ENCODE data around the gene UBAC2.
"Not testable (repeated sequence)": the region's sequence is repeated elsewhere in the genome, so short reads cannot be mapped to it uniquely, and the experiment has no call there.

The UBAC2 gene

DNA sequence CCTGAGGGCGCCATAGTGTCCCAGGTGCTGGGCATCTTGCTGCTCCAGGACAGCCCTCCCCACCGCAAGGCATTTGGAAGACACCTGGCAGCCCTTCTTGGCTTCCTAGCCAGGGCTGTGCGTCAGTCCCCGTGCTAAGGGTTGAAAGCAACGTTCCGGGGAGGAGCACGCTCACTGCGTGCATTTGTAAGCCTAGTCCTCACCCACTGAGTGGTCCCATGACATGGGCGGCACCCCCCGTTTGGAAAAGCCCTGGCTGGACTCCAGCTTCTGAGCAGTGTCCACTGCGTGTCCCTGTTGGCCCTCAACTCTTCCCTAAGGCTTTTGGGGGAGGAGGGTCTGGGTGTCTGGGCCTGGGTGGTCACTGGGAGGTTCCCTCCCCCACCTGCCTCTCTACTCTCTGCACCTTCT, 182.9 kb downstream of the UBAC2 start:
- DNase-seq, result peak; percentile 41

DNA sequence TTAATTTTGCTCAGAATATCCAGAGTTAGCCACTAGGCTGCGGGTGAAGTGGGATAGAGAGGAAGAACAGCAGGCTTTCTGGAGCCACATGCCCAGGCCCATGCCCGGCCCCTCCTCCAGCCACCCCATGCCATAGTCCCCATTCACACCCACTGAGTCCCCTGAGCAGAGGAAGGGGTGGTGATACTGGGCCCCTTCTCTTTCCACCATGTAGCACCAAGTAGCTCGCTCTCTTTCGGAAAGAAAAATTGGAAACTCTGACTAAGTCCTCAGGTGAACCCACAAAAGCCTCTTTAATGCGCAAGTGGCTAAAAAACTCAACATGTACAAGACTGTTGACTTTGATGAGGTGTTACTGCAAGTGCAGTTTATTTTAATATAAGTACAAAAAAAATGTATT, 183.3 kb downstream of the UBAC2 start:
- DNase-seq, result peak; percentile 30

DNA sequence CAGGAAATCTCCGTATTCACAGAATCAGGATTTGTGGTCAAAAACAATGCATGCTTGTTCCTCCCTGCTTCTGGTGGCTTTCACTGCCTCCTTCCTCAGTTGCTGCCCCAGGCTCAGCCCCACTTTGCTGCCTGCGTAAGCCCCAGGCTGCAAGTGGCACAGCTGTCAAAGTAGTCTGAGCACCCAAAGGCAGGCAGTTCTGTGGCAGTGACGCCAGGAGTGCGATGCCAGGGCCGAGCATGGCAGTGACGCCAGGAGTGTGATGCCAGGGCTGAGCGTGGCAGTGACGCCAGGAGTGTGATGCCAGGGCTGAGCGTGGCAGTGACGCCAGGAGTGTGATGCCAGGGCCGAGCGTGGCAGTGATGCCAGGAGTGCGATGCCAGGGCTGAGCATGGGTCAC, 183.8 kb downstream of the UBAC2 start:
- DNase-seq, result peak; percentile 70

DNA sequence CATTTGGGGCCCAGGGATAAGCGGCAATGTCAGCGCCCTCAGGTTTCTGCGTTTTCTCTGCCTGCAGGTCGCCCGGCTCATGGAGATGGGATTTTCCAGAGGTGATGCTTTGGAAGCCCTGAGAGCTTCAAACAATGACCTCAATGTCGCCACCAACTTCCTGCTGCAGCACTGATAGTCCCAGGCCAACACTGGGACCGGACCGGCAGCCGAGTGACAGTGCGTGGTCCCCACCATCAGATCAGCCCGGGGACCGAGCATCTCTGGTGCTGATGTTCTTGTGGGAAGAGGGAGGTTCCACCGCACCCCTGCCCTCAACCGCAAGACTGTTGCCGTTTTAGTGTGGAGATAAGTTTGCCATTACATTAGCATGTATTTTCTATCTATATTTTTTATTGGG, 184.5 kb downstream of the UBAC2 start:
- DNase-seq, result peak; percentile 11

DNA sequence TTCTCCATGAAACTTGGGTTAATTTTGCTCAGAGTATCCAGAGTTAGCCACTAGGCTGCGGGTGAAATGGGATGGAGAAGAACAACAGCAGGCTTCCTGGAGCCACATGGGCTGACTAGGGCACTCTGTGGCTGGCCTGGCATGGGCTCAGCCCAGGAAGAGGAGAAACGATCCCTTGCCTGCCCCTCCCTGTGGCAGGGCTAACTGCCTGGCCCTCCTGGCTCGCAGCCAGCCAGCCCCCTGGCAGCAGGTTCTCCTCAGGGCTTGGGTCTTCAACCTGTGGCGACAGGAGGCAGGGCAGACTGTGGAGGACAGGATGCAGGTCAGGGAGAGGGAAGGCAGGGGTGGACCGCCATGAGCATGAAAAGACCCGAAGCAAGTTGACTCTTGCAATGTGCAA, 185.3 kb downstream of the UBAC2 start:
- DNase-seq, result peak; percentile 7

DNA sequence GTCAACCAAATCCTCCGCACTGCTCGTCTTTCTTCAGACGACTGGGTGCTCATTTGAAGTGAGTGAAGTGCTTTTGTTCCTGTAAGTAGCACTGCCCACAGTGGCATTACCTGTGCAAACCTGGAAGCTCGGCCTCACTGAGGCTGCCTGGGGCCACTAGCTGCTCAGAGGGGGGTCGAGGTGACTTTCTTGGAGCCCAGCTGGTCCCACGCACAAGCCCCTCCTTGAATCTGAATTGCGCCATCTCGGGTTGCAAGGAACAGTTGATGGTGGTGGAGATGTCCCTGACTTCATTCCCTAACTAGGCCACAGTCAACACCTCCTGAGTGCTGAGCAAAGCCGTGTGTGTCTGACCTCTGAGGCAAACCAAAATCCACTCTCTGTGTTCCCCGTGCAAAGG, 185.8 kb downstream of the UBAC2 start:
- peak; percentile 7 for DNase-seq

DNA sequence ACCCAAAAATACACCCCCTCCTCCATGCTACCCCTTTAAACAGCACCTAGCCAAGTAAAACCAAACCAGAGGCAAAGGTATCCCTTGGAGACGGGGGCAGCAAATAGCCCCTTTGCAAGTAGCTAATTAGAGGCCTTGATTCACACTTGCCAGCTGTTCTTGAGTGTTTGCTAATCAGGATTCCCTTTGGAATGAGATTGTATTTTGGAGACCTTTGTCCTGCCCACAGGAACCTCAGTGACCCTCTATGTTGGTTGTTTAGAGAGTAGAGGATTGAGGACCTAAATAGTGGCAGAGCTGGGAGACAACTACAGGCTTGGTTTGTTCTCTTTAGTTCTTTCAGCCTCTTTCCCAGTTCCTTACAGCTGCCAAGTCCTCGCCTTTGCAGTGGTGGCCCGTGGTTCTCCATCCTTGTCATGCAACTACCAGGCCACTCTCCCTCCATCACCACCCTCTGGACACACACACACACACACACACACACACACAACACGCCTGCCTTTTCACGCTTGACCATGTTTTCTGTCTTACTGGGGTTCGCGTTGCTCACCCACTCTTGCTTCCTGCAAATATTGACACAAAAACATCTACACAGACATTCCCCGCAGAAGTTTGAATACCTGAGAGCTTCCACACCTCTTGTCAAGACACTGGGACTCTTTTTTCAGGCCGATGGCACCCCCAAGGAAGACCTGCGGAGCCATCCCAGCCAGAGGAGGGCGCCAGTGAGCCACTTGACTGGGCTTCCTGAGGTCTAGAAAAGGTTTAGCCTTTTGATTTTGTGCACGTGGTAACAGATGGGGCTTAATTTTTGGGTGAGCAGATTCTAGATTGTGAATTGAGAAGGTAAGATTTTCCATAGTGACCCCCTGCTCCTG, 186.5 kb downstream of the UBAC2 start:
- DNase-seq, result peak; percentile 95

DNA sequence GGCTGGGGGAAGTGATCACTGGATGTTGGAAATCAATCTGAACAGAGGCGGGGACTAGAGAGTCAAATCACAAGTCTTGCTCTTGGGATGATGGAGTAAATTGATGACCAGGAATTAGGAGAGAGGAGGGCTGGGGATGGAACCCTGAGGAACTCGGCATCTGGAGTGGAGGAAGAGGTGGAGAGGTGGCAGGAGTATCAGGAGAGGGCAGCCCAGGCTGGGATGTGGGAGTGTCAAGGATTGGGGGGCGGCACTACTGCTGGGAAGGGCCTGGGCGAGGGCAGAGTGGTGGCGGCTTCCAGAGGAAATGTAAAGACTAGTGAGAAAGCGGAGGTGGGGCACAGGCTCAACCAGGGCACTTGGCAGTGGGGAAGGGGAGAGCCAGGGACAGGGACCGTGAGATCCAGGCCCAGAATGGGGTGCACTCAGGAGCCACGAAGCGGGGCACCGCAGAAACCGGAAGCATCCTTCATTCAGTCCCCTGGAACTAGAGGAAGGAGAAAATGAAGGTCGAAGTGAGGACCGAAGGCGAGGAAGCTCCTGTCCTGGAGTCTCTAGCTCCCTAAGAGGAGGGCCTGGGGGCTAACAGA, 187.8 kb downstream of the UBAC2 start:
- DNase-seq, result peak; percentile 2

DNA sequence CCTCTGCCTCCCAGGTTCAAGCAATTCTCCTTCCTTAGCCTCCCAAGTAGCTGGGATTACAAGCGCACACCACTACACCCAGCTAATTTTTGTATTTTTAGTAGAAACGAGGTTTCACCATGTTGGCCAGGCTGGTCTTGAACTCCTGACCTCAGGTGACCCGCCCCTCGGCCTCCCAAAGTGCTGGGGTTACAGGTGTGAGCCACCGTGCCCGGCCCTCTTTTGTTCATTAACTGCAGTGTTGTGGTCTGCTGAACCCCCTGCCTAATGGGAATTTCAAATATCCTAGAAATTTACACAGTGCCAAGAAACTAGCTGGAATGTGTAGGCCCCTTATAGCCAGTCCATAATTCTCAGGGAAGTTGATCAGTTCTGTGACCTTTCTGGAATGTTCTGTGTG, 188.4 kb downstream of the UBAC2 start:
- DNase-seq, result not testable (repeated sequence)

DNA sequence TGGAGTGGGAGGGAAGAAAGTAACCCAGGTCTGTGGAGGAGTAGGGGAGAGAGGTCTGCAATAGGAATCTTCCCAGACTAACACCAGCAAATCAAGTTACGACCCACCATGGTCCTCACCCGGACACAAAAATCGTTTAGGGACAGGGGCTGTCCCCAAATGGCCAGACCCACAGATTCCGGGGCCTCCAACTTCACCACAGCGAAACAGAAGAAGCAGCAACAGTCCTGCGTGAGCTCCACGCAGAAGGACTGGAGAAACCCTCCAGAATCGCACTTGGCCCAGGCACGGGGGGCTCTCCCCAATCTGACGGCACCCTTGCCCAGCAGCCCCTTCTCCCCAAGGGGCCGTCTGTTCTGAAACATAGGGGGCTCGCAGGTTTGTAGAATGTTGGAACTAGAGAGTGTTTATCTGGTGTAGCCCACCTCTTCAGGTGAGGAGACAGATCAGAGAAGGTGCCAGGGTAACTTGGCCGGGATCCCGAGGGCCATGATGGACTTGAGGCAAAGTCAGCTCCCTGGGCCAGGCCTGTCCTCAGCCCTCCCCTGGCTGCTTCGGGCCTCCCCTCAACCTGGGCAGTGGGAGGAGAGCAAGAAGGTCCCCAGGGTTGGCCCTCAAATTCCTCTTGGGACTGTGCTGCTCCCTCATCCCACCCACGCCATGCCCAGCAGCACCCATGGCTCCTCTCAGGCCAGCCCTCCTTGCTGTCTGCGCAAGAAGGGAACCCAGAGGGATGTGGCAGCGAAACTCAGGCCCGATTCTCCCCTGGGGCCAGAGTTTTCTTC, 189.1 kb downstream of the UBAC2 start:
- no peak for DNase-seq

DNA sequence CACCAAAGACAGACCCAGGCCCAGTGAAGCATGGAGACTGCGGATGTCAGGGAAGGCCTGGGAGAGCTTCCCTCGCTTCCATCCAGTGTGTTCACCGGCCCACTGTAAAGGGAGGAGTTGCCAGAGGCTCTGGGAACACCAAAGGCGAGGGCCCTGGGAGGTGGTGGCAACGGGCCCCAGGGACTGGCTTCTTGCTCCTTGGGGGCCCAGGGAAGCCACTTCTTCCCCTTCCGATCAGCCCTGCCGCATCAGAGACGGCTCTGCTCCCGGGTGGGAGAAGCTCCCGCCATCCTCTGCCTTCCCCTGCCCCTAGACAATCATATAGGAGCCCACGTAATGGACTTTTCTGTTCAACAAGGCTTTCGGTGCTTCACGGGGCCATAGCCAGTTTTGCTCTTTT, 189.9 kb downstream of the UBAC2 start:
- no peak for DNase-seq

DNA sequence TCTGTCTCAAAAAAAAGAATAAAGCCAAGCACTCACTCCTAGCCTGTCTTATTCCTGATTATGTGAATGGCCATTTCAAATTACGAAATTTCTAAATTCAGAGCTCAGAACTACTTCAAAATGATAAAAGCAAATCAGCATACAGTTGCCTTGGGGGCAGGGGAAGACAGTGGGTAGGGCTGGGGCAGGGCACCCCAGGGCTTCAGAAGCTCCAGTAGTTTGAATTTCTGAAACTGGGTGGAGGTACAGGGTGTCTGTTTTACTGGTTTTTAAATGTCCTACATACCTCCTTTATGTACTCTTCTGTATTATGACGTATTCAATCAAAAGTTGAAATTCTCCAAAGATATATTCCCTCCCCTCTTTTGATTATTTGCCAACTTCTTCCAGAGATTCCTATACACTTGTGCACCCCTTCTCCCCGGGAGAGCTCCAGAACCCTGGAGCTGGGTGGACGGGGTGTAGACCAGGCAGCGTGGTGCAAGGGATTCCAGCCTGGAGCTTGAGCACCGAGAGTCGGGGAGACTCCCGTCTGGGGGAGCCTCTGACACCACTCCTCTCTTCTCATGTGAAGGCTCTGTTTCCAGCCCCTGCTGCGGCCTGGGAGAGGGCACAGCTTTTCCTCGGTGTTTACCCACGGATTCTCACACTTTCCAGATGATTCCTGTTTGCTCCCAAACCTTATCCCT, 191.3 kb downstream of the UBAC2 start:
- DNase-seq, result no peak

DNA sequence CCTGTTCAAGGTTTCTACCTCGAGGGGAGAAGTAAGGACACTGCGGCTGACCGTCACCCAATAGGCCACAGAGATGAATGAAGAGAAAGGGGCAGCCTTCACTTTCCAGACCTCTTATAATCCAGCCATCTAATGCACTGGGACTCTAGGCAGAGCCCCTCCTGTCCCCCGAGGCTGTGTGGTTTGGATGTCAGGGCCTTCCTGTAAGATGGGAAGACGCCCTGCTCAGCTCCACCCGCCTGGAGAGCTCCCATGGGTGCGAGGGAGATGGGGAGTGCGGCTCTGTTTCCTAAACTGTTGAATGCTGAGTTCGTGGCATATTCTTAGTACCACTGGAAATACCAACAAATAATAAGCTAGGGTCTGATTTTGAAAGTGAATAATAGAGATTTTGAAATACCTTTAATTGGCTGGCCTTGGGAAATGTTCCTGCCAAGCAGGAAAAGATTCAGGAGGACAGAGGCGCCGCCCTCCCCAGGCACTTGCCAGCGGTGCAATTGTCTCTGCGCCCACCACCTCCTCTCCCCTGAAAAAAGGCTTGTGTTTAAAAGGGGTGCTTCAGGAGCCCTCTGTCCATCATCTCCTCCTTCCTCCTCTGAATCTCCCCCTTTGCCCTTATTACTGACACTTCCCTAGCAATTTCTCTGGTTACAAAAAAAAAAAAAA, 191.9 kb downstream of the UBAC2 start:
- DNase-seq, result no peak

DNA sequence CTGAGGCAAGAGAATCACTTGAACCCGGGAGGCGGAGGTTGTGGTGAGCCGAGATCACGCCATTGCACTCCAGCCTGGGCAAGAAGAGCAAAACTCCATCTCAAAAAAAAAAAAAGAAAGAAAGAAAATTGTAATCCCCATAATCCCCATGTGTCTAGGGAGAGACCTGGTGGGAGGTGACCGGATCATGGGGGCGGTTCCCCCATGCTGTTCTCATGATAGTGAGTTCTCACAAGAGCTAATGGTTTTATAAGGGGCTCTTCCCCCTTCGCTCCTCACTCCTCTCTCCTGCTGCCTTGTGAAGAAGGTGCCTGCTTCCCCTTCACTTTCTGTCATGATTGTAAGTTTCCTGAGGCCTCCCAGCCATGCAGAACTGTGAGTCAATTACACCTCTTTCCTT, 192.7 kb downstream of the UBAC2 start:
- not testable (repeated sequence) for DNase-seq

DNA sequence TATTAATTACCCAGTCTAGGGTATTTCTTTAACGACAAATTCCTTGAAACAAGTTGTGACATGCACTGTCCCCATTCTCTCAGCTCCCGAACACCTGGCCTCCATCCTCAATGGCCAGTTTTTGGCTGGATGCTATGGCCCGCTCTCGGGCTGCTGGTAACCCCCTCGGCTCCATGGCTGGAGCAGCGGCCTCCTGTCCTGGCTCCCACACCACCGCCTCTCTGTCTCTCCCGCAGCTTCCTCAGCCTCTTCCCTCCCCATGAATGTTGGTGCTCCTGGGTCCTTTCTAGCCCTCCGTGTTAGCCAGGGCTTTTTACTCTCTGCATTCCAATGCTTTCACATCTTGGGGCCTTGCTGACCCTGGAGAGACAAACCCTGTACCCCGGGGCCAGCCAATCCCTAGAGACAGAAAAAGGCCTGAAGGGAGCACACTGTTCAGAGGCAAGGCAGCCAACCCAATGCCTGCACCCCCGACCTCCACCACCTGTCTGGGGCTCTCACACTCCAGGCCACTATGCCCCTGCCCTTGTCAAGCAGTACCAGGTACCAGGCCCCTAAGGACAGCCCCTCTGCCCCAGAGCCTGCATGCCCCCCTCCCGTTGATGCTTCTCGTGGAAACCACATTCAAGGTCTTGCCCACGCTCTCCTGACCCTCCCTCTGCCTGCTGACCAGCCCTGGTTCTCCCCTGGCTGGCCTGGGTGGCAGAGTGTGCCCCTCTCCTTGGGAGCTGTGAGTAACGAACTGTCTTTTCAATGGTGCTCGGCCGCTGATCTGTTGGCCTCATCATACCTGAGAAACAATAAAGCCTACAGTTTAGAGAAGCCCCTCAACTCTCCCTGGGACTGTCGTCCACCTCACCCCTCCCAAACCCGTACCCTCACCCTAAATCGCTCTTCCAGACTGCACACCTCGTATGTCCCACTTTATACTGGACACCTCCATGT, 193.4 kb downstream of the UBAC2 start:
- DNase-seq, result no peak

DNA sequence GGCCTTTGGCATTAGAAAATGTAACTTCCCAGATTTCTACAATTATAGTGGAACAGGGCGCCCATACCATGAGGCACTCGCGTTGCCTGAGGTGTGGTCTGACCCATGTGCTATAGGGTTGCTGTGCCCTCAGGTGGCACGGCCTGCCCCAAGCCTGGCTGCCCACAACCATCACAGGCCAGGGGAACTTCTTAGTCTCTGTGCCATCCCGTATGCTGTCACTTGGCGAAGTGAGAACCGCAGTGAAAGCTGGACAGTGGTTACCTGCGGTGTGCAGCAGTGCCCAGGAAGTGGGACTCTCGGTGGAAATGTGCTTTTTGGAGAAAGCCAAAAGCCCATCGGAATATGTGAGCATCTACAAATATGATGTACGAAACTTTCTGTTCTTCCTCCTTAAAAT, 194.8 kb downstream of the UBAC2 start:
- DNase-seq, result no peak

DNA sequence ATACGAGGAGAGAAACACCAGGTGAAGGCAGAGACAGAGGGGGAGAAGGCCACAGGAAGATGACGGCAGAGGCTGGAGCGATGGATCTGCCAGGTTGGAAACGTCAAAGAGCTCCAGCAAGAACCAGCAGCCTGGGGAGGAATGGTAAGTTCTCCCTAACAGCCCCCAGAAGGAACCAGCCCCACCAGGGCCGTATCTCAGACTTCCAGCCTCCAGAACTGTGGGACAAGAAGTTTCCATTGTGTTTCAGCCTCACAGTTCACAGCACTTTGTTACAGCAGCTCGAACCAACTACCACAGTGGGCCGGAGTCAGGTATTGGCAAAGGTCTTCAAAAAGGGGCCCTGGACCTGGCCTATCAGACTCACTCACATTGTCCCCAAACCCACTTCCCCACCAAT, 195.8 kb downstream of the UBAC2 start:
- DNase-seq, result no peak

DNA sequence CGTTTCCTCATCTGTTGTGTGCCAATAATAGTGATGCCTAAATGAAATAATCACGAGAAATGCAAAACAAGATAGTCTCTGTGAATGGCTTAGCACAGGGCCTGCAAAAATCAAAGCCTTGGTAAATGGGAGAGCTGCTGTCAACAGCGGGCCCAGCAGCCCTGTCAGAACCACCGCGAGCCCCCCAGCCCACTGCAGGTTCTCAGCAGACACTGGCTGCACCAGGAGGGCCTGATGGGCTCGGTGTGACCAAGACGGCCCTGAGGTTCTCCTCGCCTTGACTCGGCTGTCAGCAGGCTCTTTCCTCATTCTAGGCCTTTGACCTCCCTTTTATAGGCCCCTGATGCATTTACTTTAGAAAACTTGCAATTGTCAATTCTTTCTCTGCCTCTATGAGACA, 197.4 kb downstream of the UBAC2 start:
- no peak for DNase-seq

DNA sequence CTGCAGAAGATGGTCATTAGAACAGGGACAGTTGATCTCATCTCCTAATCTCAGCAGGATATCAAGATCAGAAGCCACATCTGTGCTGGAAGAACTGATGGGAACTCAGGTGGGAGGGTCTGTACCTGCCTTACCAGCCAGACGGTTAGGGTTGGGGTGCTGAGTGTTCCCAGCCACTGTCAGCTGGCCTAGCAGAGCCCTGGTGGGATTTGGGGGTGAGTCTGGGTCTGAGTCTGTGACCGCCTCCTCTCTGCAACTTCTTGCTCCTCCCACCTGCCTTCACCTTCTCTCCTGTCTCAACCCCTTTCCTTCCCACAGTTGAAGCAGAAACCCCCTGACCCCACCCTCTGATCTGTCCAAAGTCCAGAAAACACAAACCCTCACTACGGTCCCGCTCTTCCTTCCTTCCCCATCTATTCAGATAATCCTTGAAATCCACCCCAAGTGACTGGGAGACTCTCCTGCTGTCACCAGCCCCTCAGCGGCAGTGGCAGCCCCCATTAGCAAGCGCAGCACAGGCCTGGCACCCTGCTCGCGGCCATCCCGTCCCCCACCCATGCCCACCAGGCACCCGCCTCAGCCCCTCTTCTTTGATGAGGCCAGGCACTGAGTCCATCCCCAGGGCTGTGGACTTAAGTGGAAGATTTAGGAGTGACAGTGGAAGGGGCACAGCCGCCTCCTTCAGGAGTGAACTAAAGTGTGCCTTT, 198.4 kb downstream of the UBAC2 start:
- no peak for DNase-seq

DNA sequence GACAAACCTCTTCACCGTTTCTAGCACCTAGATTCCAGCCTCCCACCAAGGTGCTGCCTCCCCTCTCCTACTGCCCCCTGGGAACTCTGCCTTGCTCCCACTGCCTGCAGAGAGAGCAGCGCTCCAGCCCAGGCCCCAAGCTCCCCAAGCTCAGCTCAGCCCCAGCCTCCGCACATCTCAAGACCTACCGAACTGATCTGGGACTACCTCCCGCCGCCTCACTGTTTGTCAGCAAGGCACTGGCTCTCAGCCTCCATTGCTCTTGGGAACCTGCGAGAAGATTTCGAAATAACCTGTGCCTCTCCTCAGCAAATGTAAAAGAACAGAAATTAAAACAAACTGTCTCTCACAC, 198.9 kb downstream of the UBAC2 start:
- DNase-seq, result no peak

DNA sequence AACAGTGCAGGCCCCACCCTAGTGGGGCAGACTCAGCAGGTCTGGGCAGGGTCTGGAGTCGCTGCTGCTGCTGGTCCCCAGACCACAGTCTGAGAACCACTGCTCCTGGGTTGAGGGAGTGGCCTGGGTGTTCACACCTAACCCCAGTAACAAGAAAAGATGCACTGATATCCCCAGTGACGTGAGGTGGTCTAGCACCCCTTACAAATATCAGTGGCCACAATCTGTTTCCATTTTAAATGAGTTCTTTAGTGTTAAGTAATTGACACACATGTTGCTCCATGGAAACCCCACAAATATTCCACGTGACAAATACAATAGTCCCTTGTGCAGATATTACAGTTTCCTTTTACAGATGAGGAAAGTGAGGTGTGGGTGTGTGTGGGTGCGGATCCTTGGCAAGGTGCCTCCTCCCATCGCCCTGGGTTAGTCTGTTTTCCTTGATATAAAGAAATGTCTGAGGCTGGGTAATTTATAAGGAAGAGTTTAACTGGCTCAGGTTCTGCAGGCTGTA, 202.9 kb downstream of the UBAC2 start:
- DNase-seq, result no peak

Data from CD4-positive, alpha-beta T cell treated with Interleukin-17A for 4 hours (primary cell).